HG03280 (cell line): Measurements from ENCODE around the gene FXN.
"Not testable (repeated sequence)": the region's sequence is repeated elsewhere in the genome, so short reads cannot be mapped to it uniquely, and the experiment has no call there.

Source experiments
- ATAC-seq: cut with Tn5 transposase; IDR thresholded peaks from one replicate; pipeline ENCODE4 v1.9.1; 2021; ENCODE audit warnings: mild to moderate bottlenecking, moderate library complexity; ENCODE audit not compliant: unreplicated experiment

The FXN gene

GRCh38 chr9:69065660-69066059 is 30.1 kb downstream of the FXN start:
- ATAC-seq, result no peak

- ATAC-seq, result no peak
These were observed 31.4 kb downstream of the FXN start for GRCh38 chr9:69066955-69067354.

- ATAC-seq, result no peak
These were observed 34.6 kb downstream of the FXN start for GRCh38 chr9:69070201-69070600.

- ATAC-seq, result no peak
These were observed 35.5 kb downstream of the FXN start for GRCh38 chr9:69071059-69071458.

GRCh38 chr9:69073103-69073502 is 37.6 kb downstream of the FXN start:
- no peak for ATAC-seq

- ATAC-seq, result no peak
These were observed 39.2 kb downstream of the FXN start for GRCh38 chr9:69074801-69075200.

- no peak for ATAC-seq
These were observed 41.0 kb downstream of the FXN start for GRCh38 chr9:69076550-69076949.

GRCh38 chr9:69078069-69078468 is 42.5 kb downstream of the FXN start:
- no peak for ATAC-seq

GRCh38 chr9:69078581-69078980 is 43.0 kb downstream of the FXN start:
- no peak for ATAC-seq

GRCh38 chr9:69079186-69079585 is 43.6 kb downstream of the FXN start:
- ATAC-seq, result no peak

- no peak for ATAC-seq
These were observed 45.7 kb downstream of the FXN start for GRCh38 chr9:69081261-69081660.

GRCh38 chr9:69083321-69083720 is 47.8 kb downstream of the FXN start:
- no peak for ATAC-seq

- ATAC-seq, result no peak
These were observed 50.2 kb downstream of the FXN start for GRCh38 chr9:69085569-69086283.

GRCh38 chr9:69086312-69086711 is 50.8 kb downstream of the FXN start:
- ATAC-seq, result no peak

- no peak for ATAC-seq
These were observed 51.2 kb downstream of the FXN start for GRCh38 chr9:69086769-69087168.

GRCh38 chr9:69089082-69089481 is 53.5 kb downstream of the FXN start:
- ATAC-seq, result no peak

- no peak for ATAC-seq
These were observed 53.9 kb downstream of the FXN start for GRCh38 chr9:69089491-69089890.

- no peak for ATAC-seq
These were observed 54.7 kb downstream of the FXN start for GRCh38 chr9:69090140-69090750.

- no peak for ATAC-seq
These were observed 55.4 kb downstream of the FXN start for GRCh38 chr9:69090946-69091345.

GRCh38 chr9:69093471-69094103 is 58.0 kb downstream of the FXN start:
- ATAC-seq, result no peak

- not testable (repeated sequence) for ATAC-seq
These were observed 59.0 kb downstream of the FXN start for GRCh38 chr9:69094361-69095135.

GRCh38 chr9:69097064-69097463 is 61.5 kb downstream of the FXN start:
- ATAC-seq, result no peak
